SU-DHL-6 (cell line): ENCODE measurements around the gene SLC35F1.

ENCODE experiments used
- H2AFZ ChIP-seq: fragments of 200-600 bp; sonication (generic); 2 replicates; pipeline ENCODE4 v1.6.1; 2014; ENCODE audit warnings: low read depth, mild to moderate bottlenecking, moderate library complexity, mixed read lengths, antibody characterized with exemption, low read length; ENCODE audit not compliant: severe bottlenecking
- H3F3A ChIP-seq: fragments of 200-600 bp; shearing (Covaris generic); 2 replicates; pipeline ENCODE4 v1.6.0; 2016; ENCODE audit warnings: antibody characterized with exemption, mild to moderate bottlenecking; ENCODE audit not compliant: insufficient read depth
- H3K27ac ChIP-seq: fragments of 200-600 bp; sonication (generic); 2 replicates; pipeline ENCODE4 v1.5.1; 2016; ENCODE audit warnings: low read depth, mild to moderate bottlenecking, low read length, moderate library complexity, mixed read lengths
- H3K27me3 ChIP-seq: fragments of 200-600 bp; sonication (generic), shearing (Covaris generic); 2 replicates; pipeline ENCODE4 v1.6.0; 2014; ENCODE audit warnings: mild to moderate bottlenecking, low read length
- H3K36me3 ChIP-seq: fragments of 200-600 bp; sonication (generic); 2 replicates; pipeline ENCODE4 v1.6.1; 2014; ENCODE audit warnings: mild to moderate bottlenecking, low read length, mixed read lengths
- H3K4me2 ChIP-seq: fragments of 300-600, 200-600 bp; shearing (Covaris generic), sonication (generic); 2 replicates; pipeline ENCODE4 v1.6.0; 2014; ENCODE audit warnings: low read length, low read depth, mild to moderate bottlenecking; ENCODE audit not compliant: poor library complexity, severe bottlenecking
- H3K4me3 ChIP-seq: fragments of 200-600 bp; sonication (generic); 2 replicates; pipeline ENCODE4 v1.5.1; 2014; ENCODE audit warnings: antibody characterized with exemption, low read length, mild to moderate bottlenecking, mixed read lengths; ENCODE audit not compliant: insufficient read depth, poor library complexity, severe bottlenecking
- H3K79me2 ChIP-seq: fragments of 200-600 bp; sonication (generic); 2 replicates; pipeline ENCODE4 v1.6.1; 2014; ENCODE audit warnings: mild to moderate bottlenecking, low read length, moderate library complexity; ENCODE audit not compliant: insufficient read depth
- H3K9ac ChIP-seq: fragments of 200-600 bp; sonication (generic); 2 replicates; pipeline ENCODE4 v1.7.0; 2014; ENCODE audit warnings: mild to moderate bottlenecking, low read length
- H3K9me2 ChIP-seq: fragments of 200-600 bp; sonication (generic); replicated peaks from 2 replicates; pipeline ENCODE4 v1.6.1; 2014; ENCODE audit warnings: low read length; ENCODE audit not compliant: insufficient read depth
- H3K9me3 ChIP-seq: fragments of 200-600 bp; sonication (generic); 2 replicates; pipeline ENCODE4 v1.6.1; 2014; ENCODE audit warnings: low read length, mixed read lengths; ENCODE audit not compliant: insufficient read depth
- H4K20me1 ChIP-seq: fragments of 200-600 bp; sonication (generic); 2 replicates; pipeline ENCODE4 v1.6.1; 2014; ENCODE audit warnings: low read depth, mild to moderate bottlenecking, antibody characterized with exemption, low read length, moderate library complexity, mixed read lengths
- EZH2phosphoT487 ChIP-seq: fragments of 200-600 bp; sonication (generic), shearing (Covaris generic); conservative IDR thresholded peaks from 2 replicates; pipeline ENCODE4 v1.6.1; 2018; ENCODE audit warnings: mild to moderate bottlenecking, antibody characterized with exemption, low read length, moderate library complexity, mixed read lengths
- TF ChIP-seq, protein P1 (sequence below): fragments of 200-600 bp; sonication (generic); IDR thresholded peaks from one replicate; pipeline ENCODE4 v1.5.1; 2017; ENCODE audit warnings: antibody characterized with exemption, mild to moderate bottlenecking, low read length, moderate library complexity; ENCODE audit not compliant: insufficient read depth, poor library complexity, severe bottlenecking

SLC35F1 gene

DNA sequence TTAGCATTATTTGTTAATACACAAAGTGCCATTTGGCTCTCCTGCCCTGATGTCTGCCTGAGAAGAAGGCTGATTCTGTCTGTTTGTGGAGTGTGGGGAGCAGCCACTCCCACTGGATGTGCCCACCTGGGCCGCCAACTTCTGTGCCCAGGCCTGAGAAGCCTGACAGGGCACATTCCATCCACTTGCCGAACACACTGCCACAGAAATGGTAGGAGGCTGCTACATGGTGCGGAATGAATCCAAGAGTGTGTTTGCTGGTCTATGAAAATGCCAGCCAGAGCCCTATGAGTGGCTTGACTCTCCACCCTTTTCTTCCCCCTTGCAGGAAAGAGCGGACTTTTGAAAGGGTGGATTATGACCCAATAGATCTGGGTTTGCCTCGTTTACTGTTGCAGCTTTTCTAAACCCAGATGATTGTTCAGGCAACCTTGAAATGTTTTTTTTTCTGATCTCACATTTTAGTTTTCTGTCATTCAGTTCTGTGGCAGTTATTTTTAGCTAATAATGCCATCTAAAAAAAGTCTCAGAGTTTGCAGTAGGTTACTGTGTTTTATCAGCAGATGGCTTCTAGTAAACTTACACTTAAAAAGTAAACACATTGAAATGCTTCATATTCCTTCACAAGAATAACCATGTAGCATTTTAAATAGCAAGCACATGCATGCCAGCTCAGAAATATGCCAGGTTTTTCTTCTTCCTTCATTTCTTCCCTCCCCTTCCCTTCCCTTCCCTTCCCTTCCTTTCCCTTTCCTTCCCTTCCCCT, 196.5 kb downstream of the SLC35F1 start:
- Histone ChIP-seq H3K27me3 (no peaks in the 10 kb centered on the region), H2AFZ (no peak overlapping the region), H3K9me2 (no peaks in the 10 kb centered on the region), H3K36me3 (no peaks in the 10 kb centered on the region), H3K79me2 (no peaks in the 10 kb centered on the region), H3K4me3 (no peak overlapping the region), H3K9ac (no peak overlapping the region), H3F3A (no peaks in the 10 kb centered on the region), H3K4me2 (no peak overlapping the region), H4K20me1 (no peaks in the 10 kb centered on the region), H3K27ac (no peak overlapping the region), H3K9me3 (no peaks in the 10 kb centered on the region)
- TF ChIP-seq, protein P1, sequence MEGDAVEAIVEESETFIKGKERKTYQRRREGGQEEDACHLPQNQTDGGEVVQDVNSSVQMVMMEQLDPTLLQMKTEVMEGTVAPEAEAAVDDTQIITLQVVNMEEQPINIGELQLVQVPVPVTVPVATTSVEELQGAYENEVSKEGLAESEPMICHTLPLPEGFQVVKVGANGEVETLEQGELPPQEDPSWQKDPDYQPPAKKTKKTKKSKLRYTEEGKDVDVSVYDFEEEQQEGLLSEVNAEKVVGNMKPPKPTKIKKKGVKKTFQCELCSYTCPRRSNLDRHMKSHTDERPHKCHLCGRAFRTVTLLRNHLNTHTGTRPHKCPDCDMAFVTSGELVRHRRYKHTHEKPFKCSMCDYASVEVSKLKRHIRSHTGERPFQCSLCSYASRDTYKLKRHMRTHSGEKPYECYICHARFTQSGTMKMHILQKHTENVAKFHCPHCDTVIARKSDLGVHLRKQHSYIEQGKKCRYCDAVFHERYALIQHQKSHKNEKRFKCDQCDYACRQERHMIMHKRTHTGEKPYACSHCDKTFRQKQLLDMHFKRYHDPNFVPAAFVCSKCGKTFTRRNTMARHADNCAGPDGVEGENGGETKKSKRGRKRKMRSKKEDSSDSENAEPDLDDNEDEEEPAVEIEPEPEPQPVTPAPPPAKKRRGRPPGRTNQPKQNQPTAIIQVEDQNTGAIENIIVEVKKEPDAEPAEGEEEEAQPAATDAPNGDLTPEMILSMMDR: no peak
- TF ChIP-seq EZH2phosphoT487: no peak

GRCh38 chr6:118122161-118122725, 215.2 kb downstream of the SLC35F1 start:
- no peaks in the 10 kb centered on the region for H3K79me2 ChIP-seq
- no peaks in the 10 kb centered on the region for H3K9me3 ChIP-seq
- no peaks in the 10 kb centered on the region for H3K27me3 ChIP-seq
- H3K9ac ChIP-seq: no peak overlapping the region
- H3K36me3 ChIP-seq: no peaks in the 10 kb centered on the region
- no peak for TF ChIP-seq EZH2phosphoT487
- TF ChIP-seq, protein P1: no peak
- no peak overlapping the region for H2AFZ ChIP-seq
- H3K9me2 ChIP-seq: no peaks in the 10 kb centered on the region
- no peak overlapping the region for H3K27ac ChIP-seq
- H3F3A ChIP-seq: no peaks in the 10 kb centered on the region
- H3K4me3 ChIP-seq: no peak overlapping the region
- no peak overlapping the region for H3K4me2 ChIP-seq
- H4K20me1 ChIP-seq: no peaks in the 10 kb centered on the region

- H3K79me2 ChIP-seq: no peaks in the 10 kb centered on the region
- H3K9me2 ChIP-seq: no peaks in the 10 kb centered on the region
- no peaks in the 10 kb centered on the region for H3K9me3 ChIP-seq
- TF ChIP-seq, protein P1: no peak
- TF ChIP-seq EZH2phosphoT487: no peak
- no peak overlapping the region for H3K9ac ChIP-seq
- no peak overlapping the region for H3K4me3 ChIP-seq
- no peaks in the 10 kb centered on the region for H3K36me3 ChIP-seq
- no peaks in the 10 kb centered on the region for H3F3A ChIP-seq
- H3K27me3 ChIP-seq: no peaks in the 10 kb centered on the region
- H2AFZ ChIP-seq: no peak overlapping the region
- H4K20me1 ChIP-seq: no peaks in the 10 kb centered on the region
- no peak overlapping the region for H3K27ac ChIP-seq
- no peak overlapping the region for H3K4me2 ChIP-seq
These were observed 215.7 kb downstream of the SLC35F1 start for GRCh38 chr6:118122801-118123200.
